Fibroblast of skin of back (primary cell): ENCODE data around the gene HOXC10.

Experiments used
- DNase-seq: peaks from one replicate; pipeline ENCODE4 v3.0.0-alpha.2; 2013

The HOXC10 gene

DNA sequence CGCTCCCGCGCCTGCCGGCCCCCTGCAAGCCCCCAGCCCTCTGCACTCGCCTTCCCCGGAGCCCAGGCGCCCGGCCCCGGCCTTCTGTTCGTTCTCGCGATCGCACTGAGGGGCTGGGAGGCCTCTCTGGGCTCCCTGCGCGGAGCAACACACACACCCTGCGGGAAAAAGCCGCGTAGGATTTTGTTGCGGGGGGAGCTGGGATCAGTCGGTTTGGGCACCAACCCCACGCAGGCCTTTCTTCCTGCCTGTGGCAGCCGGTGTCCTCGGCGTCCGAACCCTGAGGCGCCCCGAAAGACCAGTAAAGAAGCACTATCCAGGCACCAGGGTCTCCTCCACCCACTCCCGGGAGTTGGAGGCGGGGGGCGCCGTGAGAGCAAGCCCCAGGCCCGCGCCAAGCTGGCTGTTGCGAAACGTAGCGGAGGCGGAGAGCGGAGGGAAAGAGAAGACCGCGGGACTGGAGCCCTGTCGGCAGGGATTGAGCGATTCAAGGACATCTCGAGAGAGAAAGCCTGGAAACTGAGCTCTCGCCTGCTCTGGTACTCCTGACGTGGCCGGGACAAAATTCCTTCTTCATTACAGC, 46.0 kb downstream of the HOXC10 start:
- no peak for DNase-seq

GRCh38 chr12:54031480-54031879, 46.5 kb downstream of the HOXC10 start:
- no peak for DNase-seq

- DNase-seq, result no peak
These were observed 47.2 kb downstream of the HOXC10 start for GRCh38 chr12:54032086-54032619.

- peak; percentile 27 for DNase-seq
These were observed 47.7 kb downstream of the HOXC10 start, which contains the start of gene HOXC5 for GRCh38 chr12:54032627-54033100. HOXC5 (plus strand) TSS chr12:54033050; CDS start chr12:54033123, 73 bp downstream.

- DNase-seq, result no peak
These were observed 48.4 kb downstream of the HOXC10 start for GRCh38 chr12:54033106-54033979.

DNA sequence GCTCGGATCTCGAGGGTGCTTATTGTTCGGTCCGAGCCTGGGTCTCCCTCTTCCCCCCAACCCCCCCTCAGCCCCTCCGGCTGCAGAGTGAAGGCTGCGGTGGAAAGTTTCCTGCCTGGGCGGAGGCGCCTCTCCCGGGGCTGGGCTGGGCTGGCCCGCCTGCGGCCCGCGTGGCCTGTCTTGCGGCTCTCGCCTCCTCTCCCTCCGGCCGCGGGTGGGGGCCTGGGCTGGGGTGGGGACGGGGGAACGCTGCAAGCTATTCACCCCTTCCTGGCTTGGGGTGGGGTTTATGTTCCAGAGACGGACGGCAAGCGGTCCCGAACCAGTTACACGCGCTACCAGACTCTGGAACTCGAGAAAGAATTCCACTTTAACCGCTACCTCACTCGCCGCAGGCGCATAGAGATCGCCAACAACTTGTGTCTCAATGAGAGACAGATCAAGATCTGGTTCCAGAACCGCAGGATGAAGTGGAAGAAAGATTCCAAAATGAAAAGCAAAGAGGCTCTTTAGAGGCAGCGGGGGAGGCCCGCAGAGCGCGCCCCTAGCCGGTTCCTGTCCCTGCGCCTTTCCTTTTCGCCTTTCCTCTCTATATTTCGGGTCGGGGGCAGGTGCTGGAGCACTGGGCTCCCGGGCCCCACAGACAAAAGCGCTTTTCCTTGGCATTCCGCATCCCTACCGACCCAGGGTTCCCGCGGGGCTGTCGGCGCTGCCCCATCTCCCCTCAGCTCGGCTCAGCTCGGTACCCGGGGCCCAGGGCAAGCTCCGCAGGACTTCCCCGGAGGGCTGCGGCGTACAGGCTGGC, 49.2 kb downstream of the HOXC10 start:
- no peak for DNase-seq

DNA sequence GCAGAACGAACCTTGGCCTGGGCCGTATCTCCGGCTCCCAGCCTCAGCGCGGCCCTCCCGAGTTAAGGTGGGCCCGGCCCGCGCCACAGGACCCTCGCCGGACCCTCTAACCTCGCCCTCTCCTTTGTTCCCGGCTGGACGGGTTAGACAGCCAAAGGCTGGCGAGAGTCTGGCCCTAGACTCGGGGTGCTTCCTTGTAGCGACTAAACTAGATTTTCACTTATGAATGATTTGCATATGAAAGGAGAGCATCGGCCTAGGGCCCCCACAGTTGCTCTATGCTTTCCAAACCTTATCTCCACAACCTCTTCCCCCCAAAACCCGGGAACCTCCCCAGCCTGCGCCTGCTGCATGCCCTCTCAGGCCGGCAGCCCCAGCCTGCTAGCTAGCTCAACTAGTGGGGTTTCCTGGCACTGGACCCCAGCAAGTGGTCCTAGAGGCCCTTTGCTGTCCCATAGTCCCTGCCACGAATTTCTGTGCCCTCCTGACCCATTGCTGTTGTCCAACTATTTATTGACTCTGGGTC, 49.9 kb downstream of the HOXC10 start:
- no peak for DNase-seq

GRCh38 chr12:54035568-54036264, 50.8 kb downstream of the HOXC10 start:
- DNase-seq, result no peak

- DNase-seq, result no peak
These were observed 51.8 kb downstream of the HOXC10 start for GRCh38 chr12:54036620-54037359.

DNA sequence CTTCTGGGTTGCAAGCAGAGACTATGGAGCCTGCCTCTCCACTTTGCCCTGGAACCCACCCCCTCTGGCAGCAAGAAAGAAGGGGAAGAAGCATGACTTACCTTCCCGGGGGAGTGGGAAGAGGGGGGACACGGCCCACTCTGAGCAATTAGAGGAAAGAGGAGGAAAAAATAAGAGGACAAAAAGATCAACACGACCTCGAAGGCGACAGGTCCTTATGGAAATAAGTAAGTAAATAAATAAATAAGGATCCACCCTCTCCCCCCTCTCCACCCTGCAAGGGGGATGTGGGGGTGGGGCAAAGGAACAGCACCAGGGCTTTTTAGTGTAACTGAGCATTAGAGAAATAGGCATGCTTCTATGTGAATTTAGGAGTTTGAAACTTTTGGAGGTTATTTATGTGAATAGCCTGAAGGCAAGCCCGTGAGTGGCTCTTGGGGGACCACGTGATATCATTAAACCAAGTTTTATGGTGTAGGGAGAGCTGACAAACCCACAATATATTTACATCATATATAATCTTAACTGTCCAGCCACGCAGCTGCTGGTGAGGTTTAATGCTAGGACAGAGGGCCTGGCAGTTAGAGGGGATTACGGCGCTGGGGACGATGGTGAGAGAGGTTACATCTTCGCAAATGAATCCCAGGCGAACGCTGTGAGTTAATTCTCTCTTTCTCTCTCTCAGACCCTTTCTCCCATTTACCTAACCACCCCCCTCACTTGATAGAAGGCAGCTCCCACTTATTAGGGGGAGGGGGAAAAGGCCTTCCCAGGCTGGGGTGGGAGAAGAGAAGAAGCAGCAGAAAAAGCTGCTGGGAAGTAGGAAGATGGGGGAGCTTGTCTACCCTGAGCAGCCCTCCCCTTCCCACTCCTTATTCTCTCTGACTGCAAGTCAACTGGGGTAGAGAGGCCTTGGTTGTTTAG, 52.7 kb downstream of the HOXC10 start:
- DNase-seq, result no peak

- DNase-seq, result no peak
These were observed 53.4 kb downstream of the HOXC10 start for GRCh38 chr12:54038284-54038870.

GRCh38 chr12:54038871-54039414, 54.0 kb downstream of the HOXC10 start:
- DNase-seq, result no peak

GRCh38 chr12:54039417-54040147, 54.6 kb downstream of the HOXC10 start:
- DNase-seq, result no peak
